ENCODE measurements around the gene STK25. TPM values are rescaled to one million over a fixed set of nuclear protein-coding genes. Genes with fewer than 3 reads are reported as not detected.

Gene STK25
- total RNA-seq, 6 experiments from 2014 or later: 51.0 to 99.1 (median 63.5) TPM

- no peak for DNase-seq
- Histone ChIP-seq H3K36me3 (peaks cover 0 to 17% (median 0%) of the 10 kb centered on the region in 4 donors), H3K27me3 (no peaks in the 10 kb centered on the region), H3K4me1 (peaks cover 0 to 13% (median 6%) of the 10 kb centered on the region in 4 donors), H3K9me3 (no peaks in the 10 kb centered on the region), H3K4me3 (no peak overlapping the region), H3K27ac (no peak overlapping the region)
- no peak for ATAC-seq
- intact Hi-C loops (cut with DNase I): no loop called here
- WGBS (ENCODE audit: insufficient coverage, low coverage, low lambda C conversion rate, missing lambda C conversion rate): 90% methylated on average over 11 of the region's 11 CpGs
- TF ChIP-seq, protein P1, sequence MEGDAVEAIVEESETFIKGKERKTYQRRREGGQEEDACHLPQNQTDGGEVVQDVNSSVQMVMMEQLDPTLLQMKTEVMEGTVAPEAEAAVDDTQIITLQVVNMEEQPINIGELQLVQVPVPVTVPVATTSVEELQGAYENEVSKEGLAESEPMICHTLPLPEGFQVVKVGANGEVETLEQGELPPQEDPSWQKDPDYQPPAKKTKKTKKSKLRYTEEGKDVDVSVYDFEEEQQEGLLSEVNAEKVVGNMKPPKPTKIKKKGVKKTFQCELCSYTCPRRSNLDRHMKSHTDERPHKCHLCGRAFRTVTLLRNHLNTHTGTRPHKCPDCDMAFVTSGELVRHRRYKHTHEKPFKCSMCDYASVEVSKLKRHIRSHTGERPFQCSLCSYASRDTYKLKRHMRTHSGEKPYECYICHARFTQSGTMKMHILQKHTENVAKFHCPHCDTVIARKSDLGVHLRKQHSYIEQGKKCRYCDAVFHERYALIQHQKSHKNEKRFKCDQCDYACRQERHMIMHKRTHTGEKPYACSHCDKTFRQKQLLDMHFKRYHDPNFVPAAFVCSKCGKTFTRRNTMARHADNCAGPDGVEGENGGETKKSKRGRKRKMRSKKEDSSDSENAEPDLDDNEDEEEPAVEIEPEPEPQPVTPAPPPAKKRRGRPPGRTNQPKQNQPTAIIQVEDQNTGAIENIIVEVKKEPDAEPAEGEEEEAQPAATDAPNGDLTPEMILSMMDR (IDR thresholded peaks at IDR 0.05): no peak
- TF ChIP-seq POLR2A (IDR thresholded peaks at IDR 0.05): no peak
Measured at GRCh38 chr2:241502281-241502680, 6.1 kb downstream of the STK25 start.

DNA sequence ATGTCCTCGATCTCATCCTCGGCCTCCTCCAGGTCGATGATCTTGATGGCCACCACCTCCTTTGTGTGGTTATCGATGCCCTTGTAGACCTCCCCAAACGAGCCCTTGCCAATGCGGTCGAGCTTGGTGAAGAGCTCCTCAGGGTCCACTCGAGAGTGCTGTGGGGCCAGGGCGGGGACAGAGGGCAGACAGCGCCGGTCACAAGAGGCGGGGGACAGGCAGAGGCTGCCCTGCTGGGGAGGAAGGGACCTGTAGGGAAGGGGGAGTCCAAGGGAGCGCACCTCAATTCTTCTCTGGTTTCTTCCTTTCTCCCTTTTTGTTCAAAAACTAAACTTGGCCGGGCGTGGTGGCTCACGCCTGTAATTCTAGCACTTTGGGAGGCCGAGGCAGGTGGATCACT lies 6.8 kb downstream of the STK25 start:
- TF ChIP-seq, protein P1 (IDR thresholded peaks at IDR 0.05): no peak
- no peak for TF ChIP-seq POLR2A (IDR thresholded peaks at IDR 0.05)
- ATAC-seq (no peak), DNase-seq (no peak)
- Histone ChIP-seq H3K27ac (no peak overlapping the region), H3K36me3 (peaks cover 0 to 17% (median 1%) of the 10 kb centered on the region in 4 donors), H3K27me3 (no peaks in the 10 kb centered on the region), H3K4me1 (peaks cover 0 to 6% (median 2%) of the 10 kb centered on the region in 4 donors), H3K4me3 (no peak overlapping the region), H3K9me3 (no peaks in the 10 kb centered on the region)
- intact Hi-C loops (cut with DNase I): no loop called here
- WGBS (ENCODE audit: insufficient coverage, low coverage, low lambda C conversion rate, missing lambda C conversion rate): 90% methylated on average over 2 of the region's 17 CpGs

GRCh38 chr2:241501099-241501541 lies 7.3 kb downstream of the STK25 start:
- TF ChIP-seq POLR2A (IDR thresholded peaks at IDR 0.05): no peak
- TF ChIP-seq, protein P1 (IDR thresholded peaks at IDR 0.05): no peak
- DNase-seq (no peak), ATAC-seq (no peak)
- no CpG with 5 or more reads among the region's 12 CpGs for WGBS (ENCODE audit: insufficient coverage, low coverage, low lambda C conversion rate, missing lambda C conversion rate)
- Histone ChIP-seq H3K27ac (no peak overlapping the region), H3K4me3 (no peak overlapping the region), H3K36me3 (peaks cover 0 to 22% (median 1%) of the 10 kb centered on the region in 4 donors), H3K9me3 (no peaks in the 10 kb centered on the region), H3K27me3 (no peaks in the 10 kb centered on the region), H3K4me1 (peaks cover 0 to 2% (median under 1%) of the 10 kb centered on the region in 4 donors)
- intact Hi-C loops (cut with DNase I): no loop called here

DNA sequence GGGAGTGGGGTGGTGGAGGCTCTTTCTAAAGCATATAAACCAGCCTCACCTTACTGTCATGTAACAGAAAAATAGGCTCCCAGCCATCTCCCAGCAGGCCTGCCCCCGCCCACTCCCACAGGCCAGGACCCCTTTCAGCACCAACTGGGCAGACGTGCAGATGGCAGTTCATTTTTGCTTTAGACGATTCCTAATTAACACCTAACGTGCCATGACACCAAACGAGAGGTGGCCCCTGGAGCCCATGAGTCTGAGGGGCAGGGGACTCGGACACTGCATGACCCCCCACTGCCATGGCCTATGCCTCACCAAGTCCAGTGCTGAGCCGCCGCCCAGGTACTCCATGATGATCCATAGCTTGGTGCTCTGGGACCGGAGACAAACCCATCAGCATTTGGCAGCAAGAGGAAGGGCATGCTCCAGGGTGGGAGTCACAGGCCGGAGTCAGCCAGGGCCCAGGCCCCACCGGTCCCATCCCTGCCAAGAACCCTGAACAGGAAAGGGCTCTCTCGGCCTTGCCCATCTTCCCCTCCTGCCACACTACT lies 7.9 kb downstream of the STK25 start:
- no peaks in the 10 kb centered on the region for H3K4me1 ChIP-seq

More for the DNA sequence above, 7.9 kb downstream of the STK25 start:
- intact Hi-C loops (cut with DNase I): no loop called here
- Histone ChIP-seq H3K9me3 (no peaks in the 10 kb centered on the region), H3K36me3 (peaks cover 0 to 28% (median 3%) of the 10 kb centered on the region in 4 donors), H3K27me3 (no peaks in the 10 kb centered on the region), H3K27ac (no peak overlapping the region), H3K4me3 (no peak overlapping the region)
- TF ChIP-seq, protein P1 (IDR thresholded peaks at IDR 0.05): no peak
- no peak for TF ChIP-seq POLR2A (IDR thresholded peaks at IDR 0.05)
- ATAC-seq: no peak
- DNase-seq: no peak
- WGBS (ENCODE audit: insufficient coverage, low coverage, low lambda C conversion rate, missing lambda C conversion rate): 80% methylated on average over 4 of the region's 12 CpGs
